Mononuclear cell (primary cell): ENCODE data around the gene PCDHGB6. TPM values are rescaled to one million over a fixed set of nuclear protein-coding genes. Genes with fewer than 3 reads are reported as not detected.
"Not testable (repeated sequence)": the region's sequence is repeated elsewhere in the genome, so short reads cannot be mapped to it uniquely, and the experiment has no call there.

Experiments used
- H3K27me3 ChIP-seq: 2 replicates; pipeline ENCODE4 v1.6.0; 2011; ENCODE audit warnings: low read length, control low read depth; ENCODE audit not compliant: insufficient read depth
- H3K4me1 ChIP-seq: 2 replicates; pipeline ENCODE4 v1.5.1; 2011; ENCODE audit warnings: mild to moderate bottlenecking, low read length, control low read depth; ENCODE audit not compliant: insufficient read depth
- H3K4me3 ChIP-seq: 2 replicates; pipeline ENCODE4 v1.5.1; 2011; ENCODE audit warnings: mild to moderate bottlenecking, low read length, moderate library complexity
- H3K9me3 ChIP-seq: 2 replicates; pipeline ENCODE4 v1.5.1; 2011; ENCODE audit warnings: low read depth, mild to moderate bottlenecking, control low read depth, low read length
- total RNA-seq: library from RNA; depleted of rRNA; stranded (reverse); fragments of >200 nt; gene quantifications from one replicate; pipeline ENCODE4 v1.2.3, GENCODE V29; 2012

Gene PCDHGB6
- total RNA-seq, 1 donor, result 0.63 TPM

- Histone ChIP-seq H3K9me3 (peaks cover 8% of the 10 kb centered on the region), H3K4me1 (no peaks in the 10 kb centered on the region), H3K27me3 (peaks cover 83% of the 10 kb centered on the region), H3K4me3 (peak within 1 kb of the TSS; percentile 7)
These were observed 25.1 kb upstream of the PCDHGB6 start, which contains the start of gene PCDHGA7 for GRCh38 chr5:141382469-141383294. Gene PCDHGA7 (plus strand): TSS chr5:141382742. CDS start chr5:141382900, 158 bp downstream.

- Histone ChIP-seq H3K27me3 (peaks cover 84% of the 10 kb centered on the region), H3K4me3 (no peak overlapping the region), H3K4me1 (no peaks in the 10 kb centered on the region), H3K9me3 (peaks cover 8% of the 10 kb centered on the region)
These were observed 24.5 kb upstream of the PCDHGB6 start for GRCh38 chr5:141383345-141383744.

- H3K4me3 ChIP-seq, result no peak overlapping the region
- peaks cover 8% of the 10 kb centered on the region for H3K9me3 ChIP-seq
- H3K27me3 ChIP-seq, result peaks cover 89% of the 10 kb centered on the region
- H3K4me1 ChIP-seq, result no peaks in the 10 kb centered on the region
These were observed 23.2 kb upstream of the PCDHGB6 start for GRCh38 chr5:141384471-141385267.

GRCh38 chr5:141387557-141388311 lies 20.1 kb upstream of the PCDHGB6 start, which contains the start of gene PCDHGB4:
Gene PCDHGB4 (plus strand): TSS chr5:141387698. CDS start chr5:141387885, 187 bp downstream.
- H3K4me3 ChIP-seq, H3K4me1 ChIP-seq, H3K9me3 ChIP-seq: not testable (repeated sequence)
- peaks cover 91% of the 10 kb centered on the region for H3K27me3 ChIP-seq

DNA sequence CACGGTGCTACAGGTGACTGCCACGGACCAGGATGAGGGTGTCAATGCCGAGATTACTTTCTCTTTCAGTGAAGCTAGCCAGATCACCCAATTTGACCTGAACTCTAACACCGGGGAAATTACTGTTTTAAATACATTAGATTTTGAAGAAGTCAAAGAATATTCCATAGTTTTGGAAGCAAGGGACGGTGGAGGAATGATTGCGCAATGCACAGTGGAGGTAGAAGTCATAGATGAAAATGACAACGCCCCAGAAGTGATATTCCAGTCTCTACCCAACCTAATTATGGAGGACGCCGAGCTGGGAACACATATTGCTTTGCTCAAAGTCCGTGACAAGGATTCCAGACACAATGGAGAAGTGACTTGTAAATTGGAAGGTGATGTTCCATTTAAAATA lies 19.2 kb upstream of the PCDHGB6 start:
- no peak overlapping the region for H3K4me3 ChIP-seq
- H3K9me3 ChIP-seq, result peaks cover 9% of the 10 kb centered on the region
- peaks cover 91% of the 10 kb centered on the region for H3K27me3 ChIP-seq
- no peaks in the 10 kb centered on the region for H3K4me1 ChIP-seq

GRCh38 chr5:141389153-141390042 lies 18.4 kb upstream of the PCDHGB6 start:
- Histone ChIP-seq H3K4me1 (no peaks in the 10 kb centered on the region), H3K4me3 (no peak overlapping the region), H3K9me3 (peaks cover 12% of the 10 kb centered on the region)

DNA sequence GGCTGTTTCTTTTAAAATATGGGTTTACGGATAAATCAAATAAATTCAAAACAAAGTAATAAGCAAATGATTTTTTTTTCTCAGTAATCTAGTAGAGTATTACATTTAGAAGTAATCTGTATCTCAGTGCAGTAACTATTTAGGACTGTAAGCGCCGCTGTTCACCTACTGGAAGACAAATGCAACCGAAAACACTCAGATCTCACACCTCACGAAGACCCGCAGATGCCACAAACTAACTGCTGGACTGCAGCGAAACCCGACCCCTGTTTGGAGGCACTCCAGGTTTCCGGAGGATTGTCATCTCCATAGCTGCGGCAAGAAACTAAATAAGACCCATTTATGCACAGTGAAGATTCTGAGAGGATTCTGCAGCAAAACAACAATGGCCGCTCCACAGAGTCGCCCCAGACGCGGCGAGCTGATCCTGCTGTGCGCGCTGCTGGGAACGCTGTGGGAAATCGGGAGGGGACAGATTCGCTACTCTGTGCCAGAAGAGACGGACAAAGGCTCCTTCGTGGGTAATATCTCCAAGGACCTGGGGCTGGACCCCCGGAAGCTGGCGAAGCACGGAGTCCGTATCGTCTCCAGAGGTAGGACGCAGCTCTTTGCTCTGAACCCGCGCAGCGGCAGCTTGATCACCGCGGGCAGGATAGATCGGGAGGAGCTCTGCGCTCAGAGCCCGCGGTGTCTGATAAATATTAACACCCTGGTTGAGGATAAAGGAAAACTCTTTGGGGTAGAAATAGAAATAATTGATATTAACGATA lies 15.2 kb upstream of the PCDHGB6 start, which contains the start of gene PCDHGA8:
Gene PCDHGA8 (plus strand): TSS at position 205 of the 770 bp plus-strand sequence. CDS start 181 bp downstream, at position 386.
- Histone ChIP-seq H3K4me3 (no peak within 1 kb of the TSS), H3K4me1 (no peaks in the 10 kb centered on the region), H3K9me3 (peaks cover 17% of the 10 kb centered on the region), H3K27me3 (peaks cover 89% of the 10 kb centered on the region)

More at GRCh38 chr5:141389153-141390042, 18.4 kb upstream of the PCDHGB6 start:
- peaks cover 91% of the 10 kb centered on the region for H3K27me3 ChIP-seq

DNA sequence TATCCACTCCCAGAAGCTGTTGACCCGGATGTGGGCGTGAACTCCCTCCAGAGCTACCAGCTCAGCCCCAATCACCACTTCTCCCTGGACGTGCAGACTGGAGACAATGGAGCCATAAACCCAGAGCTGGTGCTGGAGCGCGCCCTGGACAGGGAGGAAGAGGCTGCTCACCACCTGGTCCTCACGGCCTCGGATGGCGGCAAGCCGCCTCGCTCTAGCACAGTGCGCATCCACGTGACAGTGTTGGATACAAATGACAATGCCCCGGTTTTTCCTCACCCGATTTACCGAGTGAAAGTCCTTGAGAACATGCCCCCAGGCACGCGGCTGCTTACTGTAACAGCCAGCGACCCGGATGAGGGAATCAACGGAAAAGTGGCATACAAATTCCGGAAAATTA lies 14.6 kb upstream of the PCDHGB6 start:
- peaks cover 17% of the 10 kb centered on the region for H3K9me3 ChIP-seq
- peaks cover 90% of the 10 kb centered on the region for H3K27me3 ChIP-seq
- H3K4me3 ChIP-seq, result no peak overlapping the region
- no peaks in the 10 kb centered on the region for H3K4me1 ChIP-seq

- H3K4me1 ChIP-seq, H3K4me3 ChIP-seq: not testable (repeated sequence)
- H3K27me3 ChIP-seq, result peaks cover 92% of the 10 kb centered on the region
- H3K9me3 ChIP-seq, result peaks cover 17% of the 10 kb centered on the region
These were observed 13.2 kb upstream of the PCDHGB6 start for GRCh38 chr5:141394401-141395187.

DNA sequence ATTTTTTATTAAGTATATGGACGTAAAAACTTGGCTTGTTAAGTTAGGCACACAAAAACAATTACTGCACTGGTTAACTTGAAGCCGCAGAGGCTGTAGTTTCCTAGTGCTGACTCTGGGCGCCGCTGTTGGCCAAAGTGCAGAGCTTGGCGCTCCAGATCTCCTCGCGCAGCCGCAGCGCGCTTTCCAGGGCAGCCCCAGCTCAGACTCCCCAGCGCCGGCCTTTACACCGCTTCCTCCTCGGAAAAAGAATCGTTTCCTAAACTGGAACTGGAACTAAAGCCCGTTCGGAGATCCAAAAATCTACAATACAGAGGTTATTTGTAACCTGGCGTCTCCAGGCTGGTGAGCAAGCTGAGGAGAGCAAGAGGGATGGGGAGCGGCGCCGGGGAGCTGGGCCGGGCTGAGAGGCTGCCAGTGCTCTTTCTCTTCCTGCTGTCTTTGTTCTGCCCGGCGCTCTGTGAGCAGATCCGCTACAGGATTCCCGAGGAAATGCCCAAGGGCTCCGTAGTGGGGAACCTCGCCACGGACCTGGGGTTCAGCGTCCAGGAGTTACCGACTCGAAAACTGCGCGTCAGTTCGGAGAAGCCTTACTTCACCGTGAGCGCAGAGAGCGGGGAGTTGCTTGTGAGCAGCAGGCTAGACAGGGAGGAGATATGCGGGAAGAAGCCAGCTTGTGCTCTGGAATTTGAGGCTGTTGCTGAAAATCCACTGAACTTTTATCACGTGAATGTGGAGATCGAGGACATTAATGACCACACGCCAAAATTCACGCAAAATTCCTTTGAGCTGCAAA lies 9.9 kb upstream of the PCDHGB6 start, which contains the start of gene PCDHGB5:
Gene PCDHGB5 (plus strand): TSS at position 192 of the 796 bp plus-strand sequence. CDS start 181 bp downstream, at position 373.
- H3K27me3 ChIP-seq, result peaks cover 90% of the 10 kb centered on the region
- H3K4me1 ChIP-seq, H3K4me3 ChIP-seq: not testable (repeated sequence)
- H3K9me3 ChIP-seq, result peaks cover 15% of the 10 kb centered on the region

GRCh38 chr5:141398608-141399007 lies 9.2 kb upstream of the PCDHGB6 start:
- Histone ChIP-seq H3K4me1 (no peaks in the 10 kb centered on the region), H3K4me3 (no peak overlapping the region), H3K27me3 (peaks cover 90% of the 10 kb centered on the region), H3K9me3 (peaks cover 8% of the 10 kb centered on the region)
